ENCODE measurements around the gene PNRC1. TPM values are rescaled to one million over a fixed set of nuclear protein-coding genes. Genes with fewer than 3 reads are reported as not detected.

PNRC1 gene
- total RNA-seq, 1 donor from 2014 or later = 93.2 TPM

- Histone ChIP-seq H3K4me1 (ENCODE audit: insufficient read depth, low read length) (peaks cover 10% of the 10 kb centered on the region), H4K20me1 (ENCODE audit: insufficient read depth, low read length) (peaks cover 53% of the 10 kb centered on the region), H3K4me3 (ENCODE audit: insufficient read depth, low read depth, low read length) (no peak overlapping the region), H3K79me2 (ENCODE audit: insufficient read depth, low read length) (peaks cover 46% of the 10 kb centered on the region), H3K27me3 (ENCODE audit: insufficient read depth, low read length) (no peaks in the 10 kb centered on the region), H3K9ac (ENCODE audit: low read length) (no peak overlapping the region), H2AFZ (ENCODE audit: low read depth, low read length) (no peak overlapping the region), H3K9me3 (ENCODE audit: insufficient read depth, low read depth, low read length) (no peaks in the 10 kb centered on the region), H3K27ac (ENCODE audit: low read depth, low read length) (no peak overlapping the region), H3K4me2 (ENCODE audit: low read length) (no peak overlapping the region), H3K36me3 (ENCODE audit: insufficient read depth, low read length) (peaks cover 17% of the 10 kb centered on the region)
- H3K27me3 Mint-ChIP-seq (ENCODE audit: low read depth, unreplicated experiment) = no peaks in the 10 kb centered on the region
- peak overlapping the region; percentile 35 for H3K27ac Mint-ChIP-seq (ENCODE audit: unreplicated experiment)
- H3K36me3 Mint-ChIP-seq (ENCODE audit: low read depth, unreplicated experiment) = peaks cover 7% of the 10 kb centered on the region
- peaks cover 17% of the 10 kb centered on the region for H3K4me1 Mint-ChIP-seq (ENCODE audit: low read depth, unreplicated experiment)
- FAIRE-seq (no peak), DNase-seq (ENCODE audit: low read depth) (no peak)
- TF ChIP-seq EZH2 (IDR thresholded peaks at IDR 0.05; ENCODE audit: insufficient read depth, low read length) (no peak), CTCF (IDR thresholded peaks at IDR 0.05; ENCODE audit: insufficient read depth, low read depth, low read length) (no peak)
- peak overlapping the region; percentile 52 for H3K4me3 Mint-ChIP-seq (ENCODE audit: unreplicated experiment)
- no peaks in the 10 kb centered on the region for H3K9me3 Mint-ChIP-seq (ENCODE audit: unreplicated experiment)
Observed at GRCh38 chr6:89084954-89085353, 4.4 kb downstream of the PNRC1 start.

- Histone ChIP-seq H3K9me3 (ENCODE audit: insufficient read depth, low read depth, low read length) (no peaks in the 10 kb centered on the region), H3K27ac (ENCODE audit: low read depth, low read length) (no peak overlapping the region), H3K4me3 (ENCODE audit: insufficient read depth, low read depth, low read length) (no peak overlapping the region), H3K36me3 (ENCODE audit: insufficient read depth, low read length) (peaks cover 17% of the 10 kb centered on the region), H4K20me1 (ENCODE audit: insufficient read depth, low read length) (peaks cover 53% of the 10 kb centered on the region), H3K4me2 (ENCODE audit: low read length) (no peak overlapping the region), H2AFZ (ENCODE audit: low read depth, low read length) (no peak overlapping the region), H3K9ac (ENCODE audit: low read length) (no peak overlapping the region), H3K27me3 (ENCODE audit: insufficient read depth, low read length) (no peaks in the 10 kb centered on the region), H3K4me1 (ENCODE audit: insufficient read depth, low read length) (peaks cover 10% of the 10 kb centered on the region), H3K79me2 (ENCODE audit: insufficient read depth, low read length) (peaks cover 46% of the 10 kb centered on the region)
- peaks cover 7% of the 10 kb centered on the region for H3K36me3 Mint-ChIP-seq (ENCODE audit: low read depth, unreplicated experiment)
- no peaks in the 10 kb centered on the region for H3K9me3 Mint-ChIP-seq (ENCODE audit: unreplicated experiment)
- DNase-seq (ENCODE audit: low read depth) = no peak
- no peaks in the 10 kb centered on the region for H3K27me3 Mint-ChIP-seq (ENCODE audit: low read depth, unreplicated experiment)
- no peak overlapping the region for H3K4me3 Mint-ChIP-seq (ENCODE audit: unreplicated experiment)
- FAIRE-seq = no peak
- H3K4me1 Mint-ChIP-seq (ENCODE audit: low read depth, unreplicated experiment) = peaks cover 17% of the 10 kb centered on the region
- H3K27ac Mint-ChIP-seq (ENCODE audit: unreplicated experiment) = no peak overlapping the region
- TF ChIP-seq EZH2 (IDR thresholded peaks at IDR 0.05; ENCODE audit: insufficient read depth, low read length) = no peak
- no peak for TF ChIP-seq CTCF (IDR thresholded peaks at IDR 0.05; ENCODE audit: insufficient read depth, low read depth, low read length)
Observed at GRCh38 chr6:89085409-89086205, 5.1 kb downstream of the PNRC1 start.

GRCh38 chr6:89087881-89088280, 7.3 kb downstream of the PNRC1 start:
- Mint-ChIP-seq H3K9me3 (ENCODE audit: unreplicated experiment) (no peaks in the 10 kb centered on the region), H3K4me1 (ENCODE audit: low read depth, unreplicated experiment) (peaks cover 17% of the 10 kb centered on the region), H3K4me3 (ENCODE audit: unreplicated experiment) (no peak overlapping the region), H3K27me3 (ENCODE audit: low read depth, unreplicated experiment) (no peaks in the 10 kb centered on the region), H3K36me3 (ENCODE audit: low read depth, unreplicated experiment) (peaks cover 7% of the 10 kb centered on the region), H3K27ac (ENCODE audit: unreplicated experiment) (no peak overlapping the region)
- Histone ChIP-seq H3K79me2 (ENCODE audit: insufficient read depth, low read length) (peaks cover 27% of the 10 kb centered on the region), H3K27ac (ENCODE audit: low read depth, low read length) (no peak overlapping the region), H3K9me3 (ENCODE audit: insufficient read depth, low read depth, low read length) (no peaks in the 10 kb centered on the region), H4K20me1 (ENCODE audit: insufficient read depth, low read length) (peaks cover 41% of the 10 kb centered on the region), H3K4me3 (ENCODE audit: insufficient read depth, low read depth, low read length) (no peak overlapping the region), H3K36me3 (ENCODE audit: insufficient read depth, low read length) (peaks cover 17% of the 10 kb centered on the region), H2AFZ (ENCODE audit: low read depth, low read length) (no peak overlapping the region), H3K9ac (ENCODE audit: low read length) (no peak overlapping the region), H3K27me3 (ENCODE audit: insufficient read depth, low read length) (no peaks in the 10 kb centered on the region), H3K4me1 (ENCODE audit: insufficient read depth, low read length) (peaks cover 5% of the 10 kb centered on the region), H3K4me2 (ENCODE audit: low read length) (no peak overlapping the region)
- TF ChIP-seq CTCF (IDR thresholded peaks at IDR 0.05; ENCODE audit: insufficient read depth, low read depth, low read length) = no peak
- no peak for TF ChIP-seq EZH2 (IDR thresholded peaks at IDR 0.05; ENCODE audit: insufficient read depth, low read length)
- FAIRE-seq (no peak), DNase-seq (ENCODE audit: low read depth) (no peak)

Data from astrocyte (in vitro differentiated cells and primary cell).